ENCODE results near the gene CPLX4.
A peak's percentile ranks its signal among the peaks of the same experiment; 100 is the strongest.

CPLX4 gene

GRCh38 chr18:59269563-59270119 is 48.8 kb downstream of the CPLX4 start:
- DNase-seq (ENCODE audit: extremely low read depth, insufficient read length), result no peak
- no peak overlapping the region for H3K4me3 ChIP-seq (replicated peaks; ENCODE audit: low read depth, low read length)
- H3K27me3 ChIP-seq (replicated peaks; ENCODE audit: control insufficient read depth, insufficient read depth, low read length), result peaks cover 2% of the 10 kb centered on the region
- H3K36me3 ChIP-seq (ENCODE audit: control insufficient read depth, insufficient read depth, low read length), result no peaks in the 10 kb centered on the region
- no peak for TF ChIP-seq CTCF (IDR thresholded peaks at IDR 0.05; ENCODE audit: insufficient read depth, low read length, poor library complexity, severe bottlenecking)

- H3K27me3 ChIP-seq (replicated peaks; ENCODE audit: control insufficient read depth, insufficient read depth, low read length), result no peaks in the 10 kb centered on the region; the same call in none of the 2 replicates
- peak; percentile 60 for DNase-seq (ENCODE audit: extremely low read depth, insufficient read length)
These were observed 49.5 kb downstream of the CPLX4 start for GRCh38 chr18:59268721-59269562.

GRCh38 chr18:59268127-59268720 is 50.2 kb downstream of the CPLX4 start:
- TF ChIP-seq CTCF (IDR thresholded peaks at IDR 0.05; ENCODE audit: insufficient read depth, low read length, poor library complexity, severe bottlenecking), result no peak
- Histone ChIP-seq H3K4me3 (replicated peaks; ENCODE audit: low read depth, low read length) (no peak overlapping the region), H3K36me3 (ENCODE audit: control insufficient read depth, insufficient read depth, low read length) (no peaks in the 10 kb centered on the region), H3K27me3 (replicated peaks; ENCODE audit: control insufficient read depth, insufficient read depth, low read length) (no peaks in the 10 kb centered on the region; the same call in none of the 2 replicates)
- no peak for DNase-seq (ENCODE audit: extremely low read depth, insufficient read length)

More at GRCh38 chr18:59268721-59269562, 49.5 kb downstream of the CPLX4 start:
- Histone ChIP-seq H3K4me3 (replicated peaks; ENCODE audit: low read depth, low read length) (no peak overlapping the region), H3K36me3 (ENCODE audit: control insufficient read depth, insufficient read depth, low read length) (no peaks in the 10 kb centered on the region)
- no peak for TF ChIP-seq CTCF (IDR thresholded peaks at IDR 0.05; ENCODE audit: insufficient read depth, low read length, poor library complexity, severe bottlenecking)

GRCh38 chr18:59267503-59268126 is 50.8 kb downstream of the CPLX4 start:
- H3K27me3 ChIP-seq (replicated peaks; ENCODE audit: control insufficient read depth, insufficient read depth, low read length), result no peaks in the 10 kb centered on the region; the same call in none of the 2 replicates

More at GRCh38 chr18:59267503-59268126, 50.8 kb downstream of the CPLX4 start:
- no peak for TF ChIP-seq CTCF (IDR thresholded peaks at IDR 0.05; ENCODE audit: insufficient read depth, low read length, poor library complexity, severe bottlenecking)
- no peaks in the 10 kb centered on the region for H3K36me3 ChIP-seq (ENCODE audit: control insufficient read depth, insufficient read depth, low read length)
- H3K4me3 ChIP-seq (replicated peaks; ENCODE audit: low read depth, low read length), result no peak overlapping the region
- no peak for DNase-seq (ENCODE audit: extremely low read depth, insufficient read length)

Data from GM06990 (cell line).